GM18505 (cell line): Measurements from ENCODE around the gene STARD9.

Source experiments
- ATAC-seq: cut with Tn5 transposase; IDR thresholded peaks from one replicate; pipeline ENCODE4 v1.9.1; 2021; ENCODE audit not compliant: unreplicated experiment
- POLR2A ChIP-seq: IDR thresholded peaks from 4 replicates; pipeline ENCODE4 v1.6.1; 2011; ENCODE audit warnings: borderline replicate concordance; ENCODE audit not compliant: insufficient read depth, insufficient read length; ENCODE audit errors: extremely low read depth

Gene STARD9

GRCh38 chr15:42681119-42681518 lies 105.7 kb downstream of the STARD9 start:
- TF ChIP-seq POLR2A, result no peak
- no peak for ATAC-seq

- no peak for TF ChIP-seq POLR2A
- no peak for ATAC-seq
Observed at GRCh38 chr15:42686281-42686680, 110.9 kb downstream of the STARD9 start.

DNA sequence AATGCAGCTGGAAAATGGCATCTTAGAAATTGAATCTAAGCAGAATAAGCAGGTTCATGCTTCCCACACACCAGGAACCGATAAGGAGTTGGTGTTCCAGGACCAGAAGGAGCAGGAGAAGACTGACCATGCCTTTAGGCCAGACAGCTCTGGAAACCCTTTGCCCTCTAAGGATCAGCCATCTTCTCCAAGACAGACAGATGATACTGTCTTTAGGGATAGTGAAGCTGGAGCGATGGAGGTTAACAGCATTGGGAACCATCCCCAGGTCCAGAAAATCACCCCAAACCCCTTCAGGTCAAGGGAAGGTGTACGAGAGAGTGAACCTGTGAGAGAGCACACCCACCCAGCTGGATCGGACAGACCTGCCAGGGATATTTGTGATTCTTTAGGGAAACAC lies 112.3 kb downstream of the STARD9 start:
- no peak for ATAC-seq
- no peak for TF ChIP-seq POLR2A

GRCh38 chr15:42688301-42688700 lies 112.9 kb downstream of the STARD9 start:
- ATAC-seq, result no peak
- no peak for TF ChIP-seq POLR2A

DNA sequence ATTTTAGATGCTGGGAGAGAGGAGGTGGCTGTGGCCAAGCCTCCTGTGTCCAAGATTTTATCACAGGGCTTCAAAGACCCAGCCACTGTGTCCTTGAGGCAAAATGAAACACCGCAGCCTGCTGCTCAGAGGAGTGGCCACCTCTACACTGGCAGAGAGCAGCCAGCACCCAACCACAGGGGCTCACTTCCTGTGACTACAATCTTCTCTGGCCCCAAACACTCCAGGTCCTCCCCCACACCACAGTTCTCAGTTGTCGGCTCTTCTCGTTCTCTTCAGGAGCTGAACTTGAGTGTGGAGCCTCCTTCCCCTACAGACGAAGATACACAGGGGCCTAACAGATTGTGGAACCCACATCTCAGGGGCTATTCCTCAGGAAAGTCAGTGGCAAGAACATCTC lies 115.9 kb downstream of the STARD9 start:
- ATAC-seq, result no peak
- TF ChIP-seq POLR2A, result no peak

- ATAC-seq, result no peak
- no peak for TF ChIP-seq POLR2A
Observed at GRCh38 chr15:42691770-42692169, 116.4 kb downstream of the STARD9 start.

GRCh38 chr15:42692536-42692935 lies 117.1 kb downstream of the STARD9 start:
- TF ChIP-seq POLR2A, result no peak
- no peak for ATAC-seq

GRCh38 chr15:42692997-42693396 lies 117.6 kb downstream of the STARD9 start:
- TF ChIP-seq POLR2A, result no peak
- no peak for ATAC-seq

DNA sequence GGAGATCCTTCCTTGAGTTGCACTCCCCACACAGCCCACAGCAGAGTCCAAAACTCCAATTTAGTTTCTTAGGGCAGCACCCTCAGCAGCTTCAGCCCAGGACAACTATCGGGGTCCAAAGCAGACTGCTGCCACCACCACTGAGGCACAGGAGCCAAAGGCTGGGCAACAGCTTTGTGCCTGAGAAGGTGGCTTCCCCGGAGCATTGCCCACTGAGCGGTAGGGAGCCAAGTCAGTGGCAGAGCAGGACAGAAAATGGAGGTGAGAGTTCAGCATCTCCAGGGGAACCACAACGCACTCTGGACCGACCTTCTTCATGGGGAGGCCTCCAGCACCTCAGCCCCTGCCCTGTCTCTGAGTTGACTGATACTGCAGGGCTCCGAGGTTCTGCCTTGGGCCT lies 118.1 kb downstream of the STARD9 start:
- ATAC-seq, result no peak
- no peak for TF ChIP-seq POLR2A

DNA sequence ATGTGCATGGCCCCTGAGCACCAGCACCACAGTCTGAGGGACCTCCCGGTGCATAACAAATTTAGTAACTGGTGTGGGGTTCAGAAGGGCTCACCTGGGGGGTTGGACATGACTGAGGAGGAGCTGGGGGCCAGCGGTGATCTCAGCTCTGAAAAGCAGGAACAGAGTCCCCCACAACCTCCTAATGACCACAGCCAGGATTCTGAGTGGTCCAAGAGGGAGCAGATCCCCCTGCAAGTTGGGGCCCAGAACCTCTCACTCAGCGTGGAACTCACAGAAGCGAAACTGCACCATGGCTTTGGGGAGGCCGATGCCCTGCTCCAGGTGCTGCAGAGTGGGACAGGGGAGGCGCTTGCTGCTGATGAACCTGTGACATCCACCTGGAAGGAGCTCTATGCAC lies 118.5 kb downstream of the STARD9 start:
- no peak for TF ChIP-seq POLR2A

DNA sequence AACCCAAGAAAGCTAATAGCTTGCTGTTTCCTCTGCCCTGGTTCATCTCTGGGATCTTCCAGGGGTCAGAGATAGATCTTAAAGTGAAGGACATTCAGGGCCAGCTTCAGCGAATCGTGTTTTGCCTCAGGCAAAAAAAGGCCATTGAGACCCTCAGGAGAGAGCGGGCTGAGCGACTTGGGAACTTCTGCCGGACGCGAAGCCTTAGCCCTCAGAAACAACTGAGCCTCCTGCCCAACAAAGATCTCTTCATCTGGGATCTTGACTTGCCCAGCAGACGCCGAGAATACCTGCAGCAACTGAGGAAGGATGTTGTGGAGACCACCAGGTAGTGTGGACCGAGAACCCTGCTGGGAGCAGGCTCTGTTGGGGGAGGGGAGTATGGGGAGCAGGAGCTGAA lies 119.0 kb downstream of the STARD9 start:
- no peak for TF ChIP-seq POLR2A
- no peak for ATAC-seq

More for the DNA sequence above, 118.5 kb downstream of the STARD9 start:
- ATAC-seq, result no peak

- ATAC-seq, result no peak
Observed at GRCh38 chr15:42695527-42696071, 120.2 kb downstream of the STARD9 start.

DNA sequence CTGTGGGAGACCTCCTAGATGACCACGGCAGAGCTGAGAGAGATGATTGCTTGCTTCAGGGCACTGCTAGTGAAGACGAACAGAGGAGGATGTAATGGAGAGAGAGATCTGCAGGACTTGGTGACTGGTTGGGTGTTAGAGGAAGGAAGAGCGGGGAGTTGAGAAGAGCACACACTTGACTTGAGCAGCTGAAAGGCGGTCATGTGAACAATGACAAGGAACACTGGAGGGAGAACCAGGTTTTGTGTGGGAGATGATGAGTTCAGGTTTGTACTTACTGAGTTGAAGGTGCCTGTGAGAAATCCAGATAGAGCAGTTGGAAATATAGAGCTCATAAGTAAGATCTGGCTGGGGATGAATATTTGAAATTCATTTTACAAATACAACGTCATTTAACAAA lies 121.2 kb downstream of the STARD9 start:
- no peak for ATAC-seq
- no peak for TF ChIP-seq POLR2A

More at GRCh38 chr15:42695527-42696071, 120.2 kb downstream of the STARD9 start:
- no peak for TF ChIP-seq POLR2A

- ATAC-seq, result no peak
- no peak for TF ChIP-seq POLR2A
Observed at GRCh38 chr15:42704492-42704926, 129.1 kb downstream of the STARD9 start.

GRCh38 chr15:42705336-42705735 lies 129.9 kb downstream of the STARD9 start:
- no peak for TF ChIP-seq POLR2A
- ATAC-seq, result no peak
